GM21526 (cell line): ENCODE measurements around the gene USP12.
"Not testable (repeated sequence)": the region's sequence is repeated elsewhere in the genome, so short reads cannot be mapped to it uniquely, and the experiment has no call there.

ENCODE experiments used
- ATAC-seq: cut with Tn5 transposase; IDR thresholded peaks from one replicate; pipeline ENCODE4 v1.9.1; 2021; ENCODE audit warnings: moderate library complexity; ENCODE audit not compliant: unreplicated experiment, low FRiP score

Gene USP12

DNA sequence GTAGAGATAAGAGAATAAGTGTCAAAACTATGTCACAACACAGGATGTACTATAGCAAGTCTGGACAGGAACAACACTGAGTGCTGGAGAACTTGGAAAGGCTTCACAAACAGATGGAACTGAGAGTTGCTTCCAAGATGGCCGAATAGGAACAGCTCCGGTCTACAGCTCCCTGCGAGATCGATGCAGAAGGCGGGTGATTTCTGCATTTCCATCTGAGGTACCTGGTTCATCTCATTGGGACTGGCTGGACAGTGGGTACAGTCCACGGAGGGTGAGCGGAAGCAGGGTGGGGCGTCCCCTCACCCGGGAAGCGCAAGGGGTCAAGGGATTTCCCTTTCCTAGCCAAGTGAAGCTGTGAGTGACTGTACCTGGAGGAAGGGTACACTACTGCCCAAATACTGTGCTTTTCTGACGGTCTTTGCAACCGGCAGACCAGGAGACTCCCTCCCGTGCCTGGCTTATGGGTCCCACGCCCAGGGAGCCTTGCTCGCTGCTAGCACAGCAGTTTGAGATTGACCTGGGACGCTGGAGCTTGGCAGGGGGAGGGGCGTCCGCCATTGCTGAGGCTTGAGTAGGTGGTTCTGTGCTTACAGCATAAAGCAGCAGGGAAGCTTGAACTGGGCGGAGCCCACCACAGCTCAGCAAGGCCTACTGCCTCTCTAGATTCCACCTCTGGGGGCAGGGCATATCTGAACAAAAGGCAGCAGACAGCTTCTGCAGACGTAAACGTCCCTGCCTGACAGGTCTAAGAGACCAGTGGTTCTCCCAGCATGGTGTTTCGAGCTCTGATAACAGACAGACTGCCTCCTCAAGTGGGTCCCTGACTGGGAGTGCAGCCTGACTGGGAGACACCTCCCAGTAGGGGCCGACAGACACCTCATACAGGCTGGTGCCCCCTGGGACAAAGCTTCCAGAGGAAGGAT, 46.0 kb downstream of the USP12 start:
- ATAC-seq = no peak

DNA sequence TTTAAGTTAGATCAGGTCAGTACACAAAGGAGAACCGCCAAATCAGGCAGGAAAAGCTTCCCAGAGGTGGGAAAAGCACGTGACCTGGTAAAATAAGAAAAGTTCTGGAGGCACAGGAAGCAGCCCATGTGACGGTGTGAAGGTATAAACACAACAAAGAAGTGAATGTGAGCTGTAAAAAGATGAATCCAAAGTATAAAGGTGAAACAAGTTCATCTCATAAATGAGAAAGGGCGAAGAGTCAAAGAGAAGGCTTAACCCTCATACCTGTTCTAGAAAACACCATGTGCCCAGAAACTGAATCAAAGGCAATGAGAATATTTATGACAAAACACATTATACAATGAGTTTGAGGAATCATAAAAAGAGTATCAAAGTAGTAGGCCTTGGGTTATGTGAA, 47.0 kb downstream of the USP12 start:
- ATAC-seq = no peak

DNA sequence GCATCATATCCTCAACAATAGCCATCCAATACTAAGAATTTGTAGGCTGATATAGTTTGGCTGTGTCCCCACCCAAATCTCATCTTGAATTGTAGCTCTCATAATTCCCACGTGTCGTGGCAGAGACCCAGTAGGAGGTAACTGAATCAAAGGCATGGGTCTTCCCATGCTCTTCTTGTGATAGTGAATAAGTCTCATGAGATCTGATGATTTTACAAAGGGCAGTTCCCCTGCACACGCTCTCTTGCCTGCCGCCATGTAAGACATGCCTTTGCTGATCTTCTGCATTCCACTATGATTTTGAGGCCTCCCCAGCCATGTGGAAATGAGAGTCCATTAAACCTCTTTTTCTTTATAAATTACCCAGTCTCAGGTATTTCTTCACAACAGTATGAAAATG, 48.2 kb downstream of the USP12 start:
- ATAC-seq = not testable (repeated sequence)

DNA sequence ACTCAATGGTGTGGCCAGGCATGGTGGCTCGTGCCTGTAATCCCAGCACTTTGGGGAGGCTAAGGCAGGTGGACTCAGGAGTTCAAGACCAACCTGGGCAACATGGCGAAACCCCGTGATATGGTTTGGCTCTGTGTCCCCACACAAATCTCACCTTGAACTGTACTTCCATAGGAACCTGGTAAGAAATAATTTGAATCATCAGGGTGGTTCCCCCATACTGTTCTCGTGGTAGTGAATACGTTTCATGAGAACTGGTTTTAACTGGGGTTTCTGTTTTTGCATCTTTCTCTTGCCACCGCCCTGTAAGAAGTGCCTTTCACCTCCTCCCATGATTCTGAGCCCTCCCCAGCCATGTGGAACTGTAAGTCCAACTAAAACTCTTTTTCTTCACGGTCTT, 49.6 kb downstream of the USP12 start:
- no peak for ATAC-seq

DNA sequence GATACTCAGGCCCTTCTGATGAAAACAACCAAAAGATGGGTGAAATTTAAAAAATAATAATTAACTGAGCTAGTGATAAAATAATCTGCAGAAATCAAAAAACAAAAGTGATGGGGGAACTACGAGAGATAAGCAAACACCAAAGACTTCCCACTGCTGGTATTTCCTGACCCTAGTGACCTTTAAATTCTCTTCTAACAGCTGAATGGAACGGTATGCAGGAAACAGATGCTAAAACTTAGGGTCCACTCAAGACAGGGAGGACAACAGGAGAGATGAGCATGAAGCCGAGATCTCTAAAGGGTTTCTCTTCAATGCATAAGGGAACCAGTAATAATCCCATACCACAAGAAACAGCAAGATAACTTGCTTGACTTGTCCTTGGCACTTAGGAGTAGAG, 50.8 kb downstream of the USP12 start:
- ATAC-seq = no peak

DNA sequence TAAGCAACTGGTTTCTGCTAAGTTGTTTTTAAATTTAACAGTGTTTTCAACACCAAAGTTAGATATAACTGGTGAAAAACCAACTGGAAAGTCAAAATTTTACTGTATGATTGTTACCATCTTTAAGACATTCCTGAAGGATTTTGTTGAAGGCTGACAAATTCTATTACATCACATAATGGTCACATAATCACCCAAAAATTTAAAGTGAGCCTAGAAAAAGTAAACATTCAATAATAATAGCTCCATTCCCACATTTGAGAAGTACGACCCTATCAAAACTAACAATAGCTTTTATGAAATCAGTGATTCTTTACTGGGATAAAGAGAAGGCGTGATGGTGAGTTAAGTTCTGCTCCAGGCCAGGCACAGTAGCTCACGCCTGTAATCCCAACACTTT, 51.6 kb downstream of the USP12 start:
- no peak for ATAC-seq

DNA sequence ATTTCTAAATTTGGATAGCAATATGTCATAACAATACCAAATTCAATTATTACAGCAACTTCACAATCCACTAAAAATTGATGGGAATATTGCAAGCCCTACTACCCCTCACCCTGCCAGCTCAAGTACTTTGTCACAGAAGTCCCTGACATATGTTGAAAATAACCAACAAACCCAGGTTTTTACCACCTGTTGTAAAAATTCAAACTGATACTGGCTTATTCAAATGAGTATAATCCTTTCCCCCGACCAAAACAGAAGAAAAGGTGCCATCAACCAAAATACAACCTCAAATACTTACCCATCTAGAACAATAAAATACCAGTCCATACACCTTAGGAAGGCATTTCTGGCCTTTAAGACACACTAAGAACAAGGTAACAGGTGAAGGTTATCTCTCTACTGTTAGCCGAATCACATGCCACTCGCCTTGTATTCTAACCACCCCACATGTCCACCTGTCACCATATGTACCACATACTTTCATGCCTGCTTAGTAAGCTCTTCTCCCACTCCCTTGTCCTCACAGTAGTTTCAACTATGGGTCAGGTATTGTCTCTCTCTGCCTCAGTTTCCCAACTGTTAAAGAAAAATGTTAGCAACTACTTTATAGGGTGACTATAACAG, 53.1 kb downstream of the USP12 start:
- ATAC-seq = no peak

DNA sequence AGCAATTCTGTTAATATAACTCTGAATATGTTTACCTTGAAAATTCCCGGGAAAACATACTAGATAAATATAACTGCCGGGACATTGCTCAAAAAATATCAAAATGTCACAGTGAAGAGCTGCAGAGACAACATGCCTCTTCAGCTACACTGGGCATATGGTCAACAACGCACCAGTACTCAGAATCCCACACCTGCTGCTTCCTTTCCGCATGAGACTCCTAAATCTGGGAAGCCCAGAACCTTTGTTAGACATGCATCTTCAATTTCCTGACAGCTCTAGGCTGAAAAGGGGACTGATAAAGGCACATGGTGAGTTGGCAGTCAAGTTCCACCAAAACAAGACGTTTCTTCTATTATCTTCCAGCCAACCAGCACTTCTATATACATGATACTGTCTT, 53.7 kb downstream of the USP12 start:
- no peak for ATAC-seq

DNA sequence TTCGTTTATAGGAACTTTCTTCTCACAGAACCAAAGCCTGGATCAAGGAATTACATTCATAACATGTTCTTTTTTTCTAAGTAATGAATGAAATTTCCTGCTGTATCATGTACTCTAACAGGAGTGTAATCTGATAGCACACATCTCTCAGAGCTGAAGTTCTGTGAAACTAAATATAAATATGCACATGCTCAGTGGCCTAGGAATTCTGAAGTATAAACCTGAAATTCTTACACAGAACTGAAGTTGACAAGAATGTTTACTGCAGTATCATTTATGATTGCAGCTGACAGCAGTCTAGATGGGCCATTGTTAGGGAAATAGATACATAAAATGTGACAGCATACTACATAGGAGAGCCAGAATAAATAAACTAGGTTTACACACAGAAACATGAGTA, 54.5 kb downstream of the USP12 start:
- no peak for ATAC-seq

DNA sequence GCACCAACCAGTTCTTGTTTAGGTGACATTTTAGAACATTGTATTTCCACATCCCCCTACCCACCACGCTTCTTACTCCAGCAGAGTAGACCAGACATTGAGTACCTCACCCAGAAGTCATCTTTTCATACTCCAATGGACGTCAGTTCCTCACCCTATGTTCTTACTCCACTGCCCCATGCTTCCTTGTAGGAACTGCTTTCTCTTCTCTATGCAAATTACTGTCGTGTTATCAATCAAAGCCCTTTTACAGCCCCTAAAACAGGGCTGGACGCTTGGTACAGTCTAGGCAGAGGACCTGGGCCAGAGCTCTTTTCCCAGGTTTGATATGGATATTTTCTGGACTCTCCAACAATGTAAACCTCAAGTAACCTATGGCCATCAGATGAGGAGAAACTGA, 58.2 kb downstream of the USP12 start:
- ATAC-seq = no peak

DNA sequence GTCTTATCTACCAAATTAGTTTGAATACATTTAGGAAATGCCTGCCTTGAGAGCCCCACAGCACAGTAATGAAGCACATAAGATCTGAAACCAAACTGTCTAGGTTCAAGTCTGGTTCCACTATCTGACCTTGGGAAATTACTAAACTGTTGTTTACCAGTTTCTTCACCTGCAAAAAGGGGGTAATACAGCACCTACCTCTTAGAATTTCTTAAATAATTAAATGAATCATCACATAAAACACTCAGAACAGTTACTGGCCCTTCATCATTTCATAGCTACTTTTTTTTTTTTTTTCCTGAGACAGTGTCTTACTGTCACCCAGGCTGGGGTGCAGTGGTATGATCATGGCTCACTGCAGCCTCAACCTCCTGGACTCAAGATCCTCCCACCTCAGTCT, 59.6 kb downstream of the USP12 start:
- ATAC-seq = no peak

DNA sequence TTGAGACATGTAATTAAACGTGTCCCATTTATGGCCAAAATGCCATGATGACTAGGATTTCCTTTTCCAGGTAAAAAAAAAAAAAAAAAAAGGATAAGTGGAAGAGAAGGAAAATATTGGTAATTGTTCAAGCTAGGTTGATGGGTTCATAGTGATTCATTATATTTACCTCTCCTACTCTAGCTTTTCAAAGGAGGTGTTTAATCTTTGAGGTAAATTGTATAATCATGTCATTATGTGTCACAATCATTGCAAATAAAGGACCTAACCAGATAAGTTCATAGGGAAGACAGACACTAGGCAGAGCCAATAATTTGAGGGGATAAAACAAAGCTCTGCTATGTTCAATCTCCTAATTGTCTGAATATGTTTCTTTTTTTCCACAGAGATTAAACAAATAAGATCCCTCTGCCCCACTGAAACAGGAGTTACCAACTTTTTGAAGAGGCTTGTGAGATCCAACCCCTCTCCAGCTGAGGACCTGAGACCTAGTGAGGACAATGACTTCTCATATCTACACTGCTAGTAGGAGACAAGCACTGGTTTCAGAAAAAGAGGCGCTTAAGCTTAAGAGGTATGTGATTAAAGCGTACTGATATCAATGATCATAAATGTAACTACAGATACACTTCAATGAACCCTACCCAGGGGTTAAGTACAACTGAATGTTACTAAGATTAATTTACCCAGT, 61.4 kb downstream of the USP12 start:
- ATAC-seq = no peak

DNA sequence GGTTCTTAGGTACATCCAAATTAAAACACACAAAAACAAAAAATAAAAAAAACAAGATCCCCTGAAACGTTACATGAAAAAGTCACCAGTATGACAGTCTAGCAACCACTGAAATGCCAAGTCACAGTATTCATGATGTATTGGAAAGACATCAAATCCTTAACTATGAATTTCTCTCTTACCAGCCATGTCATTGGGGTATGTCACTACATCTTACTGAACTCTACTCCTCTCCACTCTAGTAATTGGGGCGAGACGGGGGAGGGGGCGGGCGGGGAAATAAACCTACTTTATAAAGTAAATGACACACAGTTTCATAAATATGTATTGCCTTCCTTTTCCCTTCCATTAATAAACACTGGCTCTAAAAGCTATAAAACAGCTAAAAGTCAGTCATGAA, 65.5 kb downstream of the USP12 start:
- ATAC-seq = no peak

DNA sequence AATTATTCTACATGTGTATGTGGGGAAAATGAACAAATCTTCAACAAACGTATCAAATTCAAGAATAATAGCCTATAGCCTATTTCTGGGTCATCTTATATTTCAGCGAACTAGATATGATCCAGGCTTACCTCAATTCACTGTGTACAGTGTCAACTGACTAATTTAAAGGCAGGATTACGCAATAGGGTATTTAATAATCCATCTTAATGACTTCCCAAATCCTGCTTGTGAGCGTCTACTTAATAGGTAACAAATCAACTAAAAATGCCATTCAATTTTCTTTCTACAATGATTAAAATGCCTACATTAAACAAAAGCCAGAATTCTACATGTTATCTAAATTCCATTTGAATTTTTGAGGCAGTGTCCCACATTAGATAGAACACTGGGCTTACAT, 67.0 kb downstream of the USP12 start:
- ATAC-seq = no peak

DNA sequence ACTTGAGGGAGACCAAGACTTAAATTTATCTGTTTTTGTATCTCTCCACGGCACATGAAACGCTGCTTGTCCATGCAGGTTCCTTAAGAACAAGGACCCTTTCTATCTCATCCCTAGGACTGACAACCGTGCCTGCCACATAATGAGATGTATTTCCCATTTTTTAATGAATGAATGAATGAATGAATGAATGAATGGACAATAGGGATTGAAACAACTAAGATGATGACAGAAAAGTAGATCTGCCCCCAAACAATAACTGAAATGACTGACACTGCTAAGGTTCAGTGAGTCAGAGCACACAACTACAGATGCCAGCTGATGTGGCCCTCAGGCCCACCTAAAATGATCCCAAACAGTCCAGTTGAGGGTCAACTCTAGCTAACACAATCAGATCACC, 69.8 kb downstream of the USP12 start:
- no peak for ATAC-seq

DNA sequence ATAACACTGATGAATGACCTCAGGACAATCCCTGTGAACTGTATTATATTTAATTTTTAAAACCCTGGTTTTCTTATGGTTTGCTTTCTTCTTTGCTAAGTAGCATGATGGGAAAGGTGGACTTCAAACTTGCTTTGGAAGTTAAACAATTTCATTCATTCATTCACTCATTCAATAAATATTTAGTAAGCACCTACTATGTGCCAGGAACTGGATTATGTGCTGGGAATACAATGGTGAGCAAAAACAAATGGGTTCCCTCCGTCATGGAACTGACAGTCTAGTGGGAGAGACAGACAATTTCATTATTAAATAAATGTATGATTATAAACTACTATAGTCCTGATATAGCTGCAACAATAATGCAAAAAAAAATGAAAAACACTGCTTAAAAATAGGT, 70.3 kb downstream of the USP12 start:
- ATAC-seq = no peak

DNA sequence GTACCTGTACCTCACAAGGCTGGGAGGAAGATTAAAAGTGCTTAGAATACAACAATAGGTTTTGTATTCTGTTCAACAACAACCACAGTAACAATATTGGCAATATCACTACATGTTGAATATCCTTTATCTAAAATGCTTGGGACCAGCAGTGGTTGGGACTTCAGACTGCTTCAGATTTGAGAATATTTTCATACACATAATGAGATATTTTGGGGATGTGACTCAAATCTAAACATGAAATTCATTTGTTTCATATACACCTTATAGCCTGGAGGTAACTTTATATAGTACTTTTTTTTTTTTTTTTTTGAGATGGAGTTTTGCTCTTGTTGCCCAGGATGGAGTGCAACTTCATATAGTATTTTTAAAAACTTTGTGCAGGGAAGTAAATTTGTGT, 73.9 kb downstream of the USP12 start:
- ATAC-seq = no peak

DNA sequence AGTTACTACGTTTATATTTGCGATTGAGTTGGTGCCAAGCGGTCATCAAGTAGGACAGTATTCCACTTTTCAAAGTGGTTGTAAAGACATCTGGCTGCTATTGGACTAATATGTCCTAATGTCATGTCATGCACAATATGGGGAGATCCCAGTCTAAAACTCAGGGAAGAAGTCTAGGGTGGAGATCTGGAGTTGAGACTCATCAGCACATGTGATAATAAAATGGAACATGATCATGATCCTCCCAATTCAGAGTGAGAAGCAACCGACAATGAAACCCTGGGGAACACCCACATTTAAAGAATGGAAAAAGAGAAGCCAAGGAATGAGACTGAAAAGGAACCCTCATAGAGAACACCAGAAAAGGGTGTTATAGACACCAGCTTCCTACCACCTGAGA, 80.2 kb downstream of the USP12 start:
- ATAC-seq = no peak

DNA sequence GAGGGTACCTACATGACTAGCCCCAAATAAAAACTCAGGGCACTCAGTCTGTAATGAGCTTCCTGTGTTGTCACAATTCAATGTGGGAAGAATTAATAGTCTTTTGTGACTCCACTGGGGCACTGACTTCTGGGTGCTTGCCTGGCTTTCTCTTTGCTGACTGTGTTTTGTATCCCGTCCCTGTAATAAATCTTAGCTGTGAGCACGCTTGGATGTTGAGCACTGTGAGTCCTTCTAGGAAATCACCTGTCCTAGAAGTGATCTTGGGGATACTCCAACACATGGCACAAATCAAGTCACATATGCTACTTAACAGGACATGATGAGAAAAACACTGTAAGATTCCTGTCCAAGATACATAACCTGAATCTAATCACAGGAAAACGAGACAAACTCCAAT, 83.0 kb downstream of the USP12 start:
- ATAC-seq = no peak

DNA sequence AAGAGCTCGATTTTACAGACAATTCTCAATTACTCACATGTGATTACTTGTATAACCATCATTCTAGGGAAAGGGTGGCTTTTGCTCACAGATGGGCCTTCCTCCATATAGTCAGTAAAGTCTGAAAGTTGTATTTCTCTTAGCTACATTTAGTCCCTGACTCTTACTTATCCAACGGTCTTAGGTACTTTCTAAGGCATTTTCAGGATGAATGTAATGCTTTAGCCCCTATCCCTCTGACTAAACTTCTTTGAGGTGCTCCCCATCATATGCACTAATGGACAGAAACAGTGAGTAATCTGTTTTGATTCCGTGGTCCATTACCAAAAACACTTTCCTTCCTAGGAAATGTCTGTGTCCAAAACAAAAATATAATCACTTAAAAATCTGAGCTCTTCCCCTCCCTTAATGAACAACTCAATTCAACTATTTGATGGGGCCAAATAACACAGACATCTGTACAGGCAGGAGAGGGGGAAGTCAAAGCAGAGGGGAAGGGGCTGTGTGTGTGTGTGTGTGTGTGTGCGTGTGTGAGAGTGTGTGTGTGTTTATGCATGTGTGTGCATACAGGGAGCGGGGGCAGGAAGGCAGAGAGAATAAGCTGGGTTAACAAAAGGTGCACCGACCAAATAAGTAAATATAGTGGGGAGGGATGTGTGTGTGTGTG, 84.9 kb downstream of the USP12 start:
- no peak for ATAC-seq

DNA sequence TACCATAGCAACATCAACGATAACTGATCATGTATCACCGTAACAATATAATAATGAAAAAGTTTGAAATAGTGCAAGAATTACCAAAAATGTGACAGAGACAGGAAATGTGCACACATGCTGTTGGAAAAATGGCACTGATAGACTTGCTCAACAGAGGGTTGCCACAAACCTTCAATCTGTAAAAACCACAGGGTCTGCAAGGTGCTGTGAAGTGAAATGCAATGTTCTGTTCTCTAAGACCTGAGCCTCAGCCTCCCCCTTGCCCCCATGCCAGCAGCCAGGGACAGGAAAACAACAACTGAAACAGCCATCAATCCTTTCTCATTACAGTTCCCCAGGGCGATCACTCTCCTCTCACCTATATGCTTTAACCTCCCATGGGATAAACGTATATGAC, 88.4 kb downstream of the USP12 start:
- ATAC-seq = no peak
